GM04504 (cell line): ENCODE measurements around the gene CSAG2.
"Not testable (repeated sequence)": the region's sequence is repeated elsewhere in the genome, so short reads cannot be mapped to it uniquely, and the experiment has no call there.

ENCODE experiments used
- DNase-seq: peaks from one replicate; pipeline ENCODE4 v3.0.0-alpha.2; 2012; ENCODE audit warnings: low read depth

The CSAG2 gene, protein sequence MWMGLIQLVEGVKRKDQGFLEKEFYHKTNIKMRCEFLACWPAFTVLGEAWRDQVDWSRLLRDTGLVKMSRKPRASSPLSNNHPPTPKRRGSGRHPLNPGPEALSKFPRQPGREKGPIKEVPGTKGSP

DNA sequence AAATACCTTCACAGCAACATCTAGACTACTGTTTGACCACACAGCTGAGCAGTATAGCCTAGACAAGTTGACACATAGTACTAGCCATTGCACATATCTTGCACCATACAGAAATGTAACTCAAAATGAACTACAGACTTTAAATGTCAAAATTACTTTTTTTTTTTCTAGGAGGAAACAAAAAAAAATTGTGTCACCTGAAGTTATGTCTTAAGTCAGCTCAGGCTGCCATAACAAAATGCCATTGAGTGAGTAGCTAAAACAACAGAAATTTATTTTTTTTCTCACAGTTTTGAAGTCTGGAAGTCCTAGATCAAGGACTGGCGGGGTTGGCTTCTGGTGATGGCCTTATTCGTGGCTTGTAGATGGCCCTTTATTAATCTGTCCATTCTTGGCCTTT is at the start of gene CSAG2:
Gene CSAG2, minus strand, starts transcription at position 101 of the 400 bp plus-strand sequence. CDS start 161 bp downstream, outside the sequence.
- DNase-seq = not testable (repeated sequence)

DNA sequence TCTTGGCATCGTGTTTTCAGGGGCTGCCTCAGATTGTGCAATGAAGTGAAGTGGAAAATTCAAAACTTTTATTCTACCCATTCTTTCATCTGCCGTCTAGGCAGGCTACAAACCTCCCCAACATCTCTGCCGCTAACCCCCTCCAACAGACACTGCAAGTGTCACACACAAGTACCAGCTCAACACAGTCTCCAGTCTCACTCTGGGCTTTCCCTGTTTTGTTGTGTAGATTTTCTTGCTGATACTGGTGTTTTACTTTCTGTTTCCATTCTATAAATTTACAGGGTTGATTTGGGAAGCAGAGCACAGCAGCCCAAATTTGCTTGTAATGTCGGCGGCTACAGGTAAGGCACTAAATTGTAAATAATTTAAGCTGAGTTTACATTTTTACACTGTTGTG is 45.8 kb upstream of the CSAG2 start:
- not testable (repeated sequence) for DNase-seq

DNA sequence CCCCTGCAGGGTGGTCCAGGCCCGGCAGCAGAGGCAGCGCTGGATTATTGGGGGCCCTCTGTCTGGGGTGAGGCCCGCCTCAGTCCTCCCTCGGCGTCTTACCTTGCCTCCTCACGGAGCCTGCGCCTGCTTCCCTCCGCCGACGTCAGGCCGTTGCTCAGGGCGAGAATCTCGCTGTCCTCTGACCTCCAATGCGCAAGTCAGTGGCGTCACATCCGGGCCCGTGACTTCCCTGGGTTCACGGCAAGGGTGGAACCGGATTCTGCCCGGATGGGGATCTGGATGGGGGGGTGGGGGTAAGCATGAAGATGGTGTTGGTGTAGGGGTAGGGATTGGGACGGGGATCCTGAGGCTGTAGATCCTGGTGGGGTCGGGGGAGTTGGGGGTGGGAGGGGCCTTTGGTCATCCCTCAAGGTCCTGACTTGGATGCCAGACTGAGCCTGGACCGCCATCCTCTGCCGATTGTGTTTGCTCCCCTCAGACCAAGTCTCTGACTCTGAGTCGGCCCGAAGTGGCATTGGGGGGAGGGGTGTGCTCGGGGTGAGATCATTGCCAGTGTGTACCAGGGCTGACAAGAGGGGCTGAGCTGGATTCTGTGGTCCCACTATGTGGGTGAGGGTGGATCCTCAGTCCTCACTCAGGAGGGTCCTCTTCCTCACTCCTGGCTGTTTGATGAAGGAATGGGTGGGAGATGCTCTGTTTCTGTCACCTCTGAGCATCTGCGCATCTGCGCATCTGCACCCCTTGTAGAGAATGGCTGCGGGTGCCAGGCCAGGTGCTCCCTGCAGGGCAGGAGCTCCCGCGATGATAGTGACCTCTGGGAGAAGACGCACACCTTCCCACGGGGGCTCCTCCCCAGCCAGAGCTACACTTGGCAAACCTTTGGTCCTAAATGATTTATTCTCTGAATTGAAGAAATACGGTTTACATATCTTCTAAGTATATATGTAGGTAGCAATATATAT is 44.9 kb upstream of the CSAG2 start, which contains the start of gene MAGEA2:
Gene MAGEA2, minus strand, starts transcription at position 157 of the 965 bp plus-strand sequence. CDS start 2,479 bp downstream, outside the sequence.
- not testable (repeated sequence) for DNase-seq

DNA sequence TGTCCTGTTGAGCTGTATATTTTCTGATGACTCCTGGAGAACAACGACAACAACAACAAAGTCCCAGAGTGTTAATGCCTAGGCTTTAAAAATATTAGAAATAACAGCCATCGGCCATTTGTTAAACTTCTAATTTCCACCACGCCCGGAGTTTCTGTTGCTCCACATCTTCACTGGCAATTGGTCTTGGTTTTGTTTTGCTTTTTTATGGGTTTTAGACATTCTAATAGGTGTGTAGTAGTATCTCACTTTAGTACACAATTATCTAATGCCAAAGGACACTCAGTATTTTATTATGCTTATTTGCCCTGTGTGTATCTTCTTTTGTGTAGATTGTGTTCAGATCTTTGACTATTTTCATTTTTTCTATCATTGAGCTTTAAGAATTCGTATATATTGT is 29.5 kb upstream of the CSAG2 start:
- no peak for DNase-seq

DNA sequence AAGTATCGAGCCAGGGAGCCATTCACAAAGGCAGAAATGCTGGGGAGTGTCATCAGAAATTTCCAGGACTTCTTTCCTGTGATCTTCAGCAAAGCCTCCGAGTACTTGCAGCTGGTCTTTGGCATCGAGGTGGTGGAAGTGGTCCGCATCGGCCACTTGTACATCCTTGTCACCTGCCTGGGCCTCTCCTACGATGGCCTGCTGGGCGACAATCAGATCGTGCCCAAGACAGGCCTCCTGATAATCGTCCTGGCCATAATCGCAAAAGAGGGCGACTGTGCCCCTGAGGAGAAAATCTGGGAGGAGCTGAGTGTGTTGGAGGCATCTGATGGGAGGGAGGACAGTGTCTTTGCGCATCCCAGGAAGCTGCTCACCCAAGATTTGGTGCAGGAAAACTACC is 27.5 kb upstream of the CSAG2 start:
- DNase-seq = not testable (repeated sequence)

DNA sequence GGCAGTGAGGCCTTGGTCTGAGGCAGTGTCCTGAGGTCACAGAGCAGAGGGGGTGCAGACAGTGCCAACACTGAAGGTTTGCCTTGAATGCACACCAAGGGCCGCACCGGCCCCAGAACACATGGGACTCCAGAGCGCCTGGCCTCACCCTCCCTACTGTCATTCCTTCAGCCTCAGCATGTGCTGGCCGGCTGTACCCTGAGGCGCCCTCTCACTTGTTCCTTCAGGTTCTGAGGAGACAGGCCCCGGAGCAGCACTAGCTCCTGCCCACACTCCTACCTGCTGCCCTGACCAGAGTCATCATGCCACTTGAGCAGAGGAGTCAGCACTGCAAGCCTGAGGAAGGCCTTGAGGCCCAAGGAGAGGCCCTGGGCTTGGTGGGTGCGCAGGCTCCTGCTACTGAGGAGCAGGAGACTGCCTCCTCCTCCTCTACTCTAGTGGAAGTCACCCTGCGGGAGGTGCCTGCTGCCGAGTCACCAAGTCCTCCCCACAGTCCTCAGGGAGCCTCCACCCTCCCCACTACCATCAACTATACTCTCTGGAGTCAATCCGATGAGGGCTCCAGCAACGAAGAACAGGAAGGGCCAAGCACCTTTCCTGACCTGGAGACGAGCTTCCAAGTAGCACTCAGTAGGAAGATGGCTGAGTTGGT is 26.9 kb upstream of the CSAG2 start:
- no peak for DNase-seq

DNA sequence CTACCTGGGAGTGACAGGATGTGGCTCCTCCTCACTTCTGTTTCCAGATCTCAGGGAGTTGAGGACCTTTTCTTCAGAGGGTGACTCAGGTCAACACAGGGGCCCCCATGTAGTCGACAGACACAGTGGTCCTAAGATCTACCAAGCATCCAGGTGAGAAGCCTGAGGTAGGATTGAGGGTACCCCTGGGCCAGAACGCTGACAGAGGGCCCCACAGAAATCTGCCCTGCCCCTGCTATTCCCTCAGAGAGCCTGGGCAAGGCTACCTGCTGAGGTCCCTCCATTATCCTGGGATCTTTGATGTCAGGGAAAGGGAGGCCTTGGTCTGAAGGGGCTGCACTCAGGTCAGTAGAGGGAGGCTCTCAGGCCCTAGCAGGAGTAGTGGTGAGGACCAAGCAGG is 26.0 kb upstream of the CSAG2 start:
- no peak for DNase-seq

DNA sequence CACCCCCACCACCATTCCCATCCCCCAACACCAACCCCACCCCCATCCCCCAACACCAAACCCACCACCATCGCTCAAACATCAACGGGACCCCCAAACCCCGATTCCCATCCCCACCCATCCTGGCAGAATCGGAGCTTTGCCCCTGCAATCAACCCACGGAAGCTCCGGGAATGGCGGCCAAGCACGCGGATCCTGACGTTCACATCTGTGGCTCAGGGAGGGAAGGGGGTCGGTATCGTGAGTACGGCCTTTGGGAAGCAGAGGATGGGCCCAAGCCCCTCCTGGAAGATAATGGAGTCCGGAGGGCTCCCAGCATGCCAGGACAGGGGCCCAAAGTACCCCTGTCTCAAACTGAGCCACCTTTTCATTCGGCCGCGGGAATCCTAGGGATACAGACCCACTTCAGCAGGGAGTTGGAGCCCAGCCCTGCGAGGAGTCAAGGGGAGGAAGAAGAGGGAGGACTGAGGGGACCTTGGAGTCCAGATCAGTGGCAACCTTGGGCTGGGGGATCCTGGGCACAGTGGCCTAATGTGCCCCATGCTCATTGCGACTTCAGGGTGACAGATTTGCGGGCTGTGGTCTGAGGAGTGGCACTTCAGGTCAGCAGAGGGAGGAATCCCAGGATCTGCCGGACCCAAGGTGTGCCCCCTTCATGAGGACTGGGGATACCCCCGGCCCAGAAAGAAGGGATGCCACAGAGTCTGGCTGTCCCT is 25.2 kb upstream of the CSAG2 start:
- DNase-seq = not testable (repeated sequence)

DNA sequence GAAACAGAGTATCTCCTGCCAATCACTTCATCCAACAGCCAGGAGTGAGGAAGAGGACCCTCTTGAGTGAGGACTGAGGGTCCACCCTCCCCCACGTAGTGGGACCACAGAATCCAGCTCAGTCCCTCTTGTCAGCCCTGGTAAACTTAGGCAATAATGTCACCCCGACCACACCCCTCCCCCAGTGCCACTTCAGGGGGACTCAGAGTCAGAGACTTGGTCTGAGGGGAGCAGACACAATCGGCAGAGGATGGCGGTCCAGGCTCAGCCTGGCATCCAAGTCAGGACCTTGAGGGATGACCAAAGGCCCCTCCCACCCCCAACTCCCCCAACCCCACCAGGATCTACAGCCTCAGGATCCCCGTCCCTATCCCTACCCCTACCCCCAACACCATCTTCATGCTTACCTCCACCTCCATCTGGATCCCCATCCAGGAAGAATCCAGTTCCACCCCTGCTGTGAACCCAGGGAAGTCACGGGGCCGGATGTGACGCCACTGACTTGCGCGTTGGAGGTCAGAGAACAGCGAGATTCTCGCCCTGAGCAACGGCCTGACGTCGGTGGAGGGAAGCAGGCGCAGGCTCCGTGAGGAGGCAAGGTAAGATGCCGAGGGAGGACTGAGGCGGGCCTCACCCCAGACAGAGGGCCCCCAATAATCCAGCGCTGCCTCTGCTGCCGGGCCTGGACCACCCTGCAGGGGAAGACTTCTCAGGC is 24.3 kb upstream of the CSAG2 start, which contains the start of the genes CSAG1 and MAGEA12:
Gene CSAG1, minus strand, starts transcription at position 461 of the 715 bp plus-strand sequence. CDS start 1,261 bp downstream, outside the sequence.
Gene MAGEA12, plus strand, starts transcription at position 497 of the 715 bp plus-strand sequence. CDS start 2,405 bp downstream, outside the sequence.
- DNase-seq = no peak

DNA sequence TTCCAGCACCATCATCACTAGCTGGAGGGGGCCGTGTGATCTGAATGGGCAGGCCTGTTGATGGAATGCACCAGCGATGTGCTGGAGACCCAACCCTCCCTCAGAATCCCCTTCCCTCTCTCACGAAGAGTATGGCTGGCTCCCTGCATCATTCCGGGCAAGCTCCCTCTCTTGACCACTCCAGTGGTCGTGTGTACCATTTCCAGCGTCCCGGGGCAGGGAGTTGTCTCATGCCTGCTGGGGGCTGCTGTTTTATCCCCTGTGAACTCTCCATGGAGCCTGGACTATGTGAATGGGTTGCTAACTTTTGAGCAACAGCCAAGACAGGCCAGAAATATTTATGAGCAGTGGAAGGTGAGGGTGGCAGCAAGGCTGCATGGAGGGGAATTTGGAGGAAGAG is 16.3 kb upstream of the CSAG2 start:
- DNase-seq = no peak

DNA sequence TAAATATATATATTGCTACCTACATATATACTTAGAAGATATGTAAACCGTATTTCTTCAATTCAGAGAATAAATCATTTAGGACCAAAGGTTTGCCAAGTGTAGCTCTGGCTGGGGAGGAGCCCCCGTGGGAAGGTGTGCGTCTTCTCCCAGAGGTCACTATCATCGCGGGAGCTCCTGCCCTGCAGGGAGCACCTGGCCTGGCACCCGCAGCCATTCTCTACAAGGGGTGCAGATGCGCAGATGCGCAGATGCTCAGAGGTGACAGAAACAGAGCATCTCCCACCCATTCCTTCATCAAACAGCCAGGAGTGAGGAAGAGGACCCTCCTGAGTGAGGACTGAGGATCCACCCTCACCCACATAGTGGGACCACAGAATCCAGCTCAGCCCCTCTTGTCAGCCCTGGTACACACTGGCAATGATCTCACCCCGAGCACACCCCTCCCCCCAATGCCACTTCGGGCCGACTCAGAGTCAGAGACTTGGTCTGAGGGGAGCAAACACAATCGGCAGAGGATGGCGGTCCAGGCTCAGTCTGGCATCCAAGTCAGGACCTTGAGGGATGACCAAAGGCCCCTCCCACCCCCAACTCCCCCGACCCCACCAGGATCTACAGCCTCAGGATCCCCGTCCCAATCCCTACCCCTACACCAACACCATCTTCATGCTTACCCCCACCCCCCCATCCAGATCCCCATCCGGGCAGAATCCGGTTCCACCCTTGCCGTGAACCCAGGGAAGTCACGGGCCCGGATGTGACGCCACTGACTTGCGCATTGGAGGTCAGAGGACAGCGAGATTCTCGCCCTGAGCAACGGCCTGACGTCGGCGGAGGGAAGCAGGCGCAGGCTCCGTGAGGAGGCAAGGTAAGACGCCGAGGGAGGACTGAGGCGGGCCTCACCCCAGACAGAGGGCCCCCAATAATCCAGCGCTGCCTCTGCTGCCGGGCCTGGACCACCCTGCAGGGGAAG is 5.0 kb upstream of the CSAG2 start, which contains the start of gene MAGEA2B:
Gene MAGEA2B, plus strand, starts transcription at position 814 of the 973 bp plus-strand sequence. CDS start 2,479 bp downstream, outside the sequence.
- not testable (repeated sequence) for DNase-seq

DNA sequence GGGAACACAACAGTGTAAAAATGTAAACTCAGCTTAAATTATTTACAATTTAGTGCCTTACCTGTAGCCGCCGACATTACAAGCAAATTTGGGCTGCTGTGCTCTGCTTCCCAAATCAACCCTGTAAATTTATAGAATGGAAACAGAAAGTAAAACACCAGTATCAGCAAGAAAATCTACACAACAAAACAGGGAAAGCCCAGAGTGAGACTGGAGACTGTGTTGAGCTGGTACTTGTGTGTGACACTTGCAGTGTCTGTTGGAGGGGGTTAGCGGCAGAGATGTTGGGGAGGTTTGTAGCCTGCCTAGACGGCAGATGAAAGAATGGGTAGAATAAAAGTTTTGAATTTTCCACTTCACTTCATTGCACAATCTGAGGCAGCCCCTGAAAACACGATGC is 4.1 kb upstream of the CSAG2 start:
- not testable (repeated sequence) for DNase-seq

DNA sequence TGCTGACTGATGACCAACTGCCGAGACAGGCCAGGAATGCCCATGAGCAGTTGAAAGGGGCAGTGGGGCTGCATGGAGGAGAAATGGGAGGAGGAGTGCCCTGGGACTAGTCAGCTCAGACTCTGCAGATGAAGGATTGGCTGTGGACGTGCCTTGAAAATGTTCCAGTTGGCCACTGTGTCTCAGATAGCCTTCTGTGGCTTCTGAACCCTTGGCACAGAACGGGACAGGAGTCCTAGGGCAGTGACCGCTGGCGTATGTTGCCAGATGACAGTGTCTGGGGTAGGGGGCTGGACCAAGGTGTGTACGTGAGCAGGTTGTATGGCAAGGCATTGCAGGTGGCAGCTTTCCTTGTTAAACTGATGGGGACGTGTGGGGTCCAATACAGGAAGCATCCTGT is 2.6 kb downstream of the CSAG2 start:
- DNase-seq = not testable (repeated sequence)

DNA sequence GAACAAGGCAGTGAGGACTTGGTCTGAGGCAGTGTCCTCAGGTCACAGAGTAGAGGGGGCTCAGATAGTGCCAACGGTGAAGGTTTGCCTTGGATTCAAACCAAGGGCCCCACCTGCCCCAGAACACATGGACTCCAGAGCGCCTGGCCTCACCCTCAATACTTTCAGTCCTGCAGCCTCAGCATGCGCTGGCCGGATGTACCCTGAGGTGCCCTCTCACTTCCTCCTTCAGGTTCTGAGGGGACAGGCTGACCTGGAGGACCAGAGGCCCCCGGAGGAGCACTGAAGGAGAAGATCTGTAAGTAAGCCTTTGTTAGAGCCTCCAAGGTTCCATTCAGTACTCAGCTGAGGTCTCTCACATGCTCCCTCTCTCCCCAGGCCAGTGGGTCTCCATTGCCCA is 8.7 kb downstream of the CSAG2 start:
- DNase-seq = not testable (repeated sequence)

DNA sequence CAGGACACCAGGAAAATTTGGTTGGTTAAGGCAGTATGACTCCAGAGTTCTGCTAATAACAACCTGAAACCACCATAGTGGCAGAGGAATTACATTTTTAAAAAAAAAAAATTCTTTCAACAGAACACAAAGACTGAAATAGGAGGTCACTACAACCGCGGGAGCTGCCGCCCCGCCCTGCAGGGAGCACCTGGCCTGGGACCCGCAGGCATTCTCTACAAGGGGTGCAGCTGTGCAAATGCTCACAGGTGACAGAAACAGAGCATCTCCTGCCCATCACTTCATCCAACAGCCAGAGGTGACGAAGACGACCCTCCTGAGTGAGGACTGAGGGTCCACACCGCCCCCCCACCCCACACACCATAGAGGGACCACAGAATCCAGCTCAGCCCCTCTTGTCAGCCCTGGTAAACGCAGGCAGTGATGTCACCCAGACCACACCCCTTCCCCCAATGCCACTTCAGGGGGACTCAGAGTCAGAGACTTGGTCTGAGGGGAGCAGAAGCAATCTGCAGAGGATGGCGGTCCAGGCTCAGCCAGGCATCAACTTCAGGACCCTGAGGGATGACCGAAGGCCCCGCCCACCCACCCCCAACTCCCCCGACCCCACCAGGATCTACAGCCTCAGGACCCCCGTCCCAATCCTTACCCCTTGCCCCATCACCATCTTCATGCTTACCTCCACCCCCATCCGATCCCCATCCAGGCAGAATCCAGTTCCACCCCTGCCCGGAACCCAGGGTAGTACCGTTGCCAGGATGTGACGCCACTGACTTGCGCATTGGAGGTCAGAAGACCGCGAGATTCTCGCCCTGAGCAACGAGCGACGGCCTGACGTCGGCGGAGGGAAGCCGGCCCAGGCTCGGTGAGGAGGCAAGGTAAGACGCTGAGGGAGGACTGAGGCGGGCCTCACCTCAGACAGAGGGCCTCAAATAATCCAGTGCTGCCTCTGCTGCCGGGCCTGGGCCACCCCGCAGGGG is 10.8 kb downstream of the CSAG2 start, which contains the start of gene MAGEA3:
Gene MAGEA3, plus strand, starts transcription at position 843 of the 980 bp plus-strand sequence. CDS start 2,039 bp downstream, outside the sequence.
- DNase-seq = not testable (repeated sequence)

DNA sequence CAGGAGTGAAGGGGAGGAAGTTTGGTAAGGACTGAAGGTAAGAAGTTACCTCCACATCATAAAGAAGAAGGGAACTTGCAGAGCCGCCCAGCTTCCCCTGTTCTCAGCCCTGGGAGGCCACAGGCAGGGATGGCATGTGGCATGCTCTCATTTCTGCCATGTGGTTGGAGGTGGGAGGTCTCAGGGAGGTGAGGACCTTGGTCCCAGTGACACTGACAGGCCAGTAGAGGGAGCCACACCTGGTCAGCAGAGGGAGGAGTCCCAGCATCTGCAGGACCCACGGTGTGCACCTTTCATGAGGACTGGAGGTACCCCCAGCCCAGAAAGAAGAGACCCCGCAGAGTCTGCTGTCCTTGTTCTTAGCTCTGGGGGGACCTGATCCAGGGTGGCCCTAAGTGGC is 28.1 kb downstream of the CSAG2 start:
- DNase-seq = not testable (repeated sequence)

DNA sequence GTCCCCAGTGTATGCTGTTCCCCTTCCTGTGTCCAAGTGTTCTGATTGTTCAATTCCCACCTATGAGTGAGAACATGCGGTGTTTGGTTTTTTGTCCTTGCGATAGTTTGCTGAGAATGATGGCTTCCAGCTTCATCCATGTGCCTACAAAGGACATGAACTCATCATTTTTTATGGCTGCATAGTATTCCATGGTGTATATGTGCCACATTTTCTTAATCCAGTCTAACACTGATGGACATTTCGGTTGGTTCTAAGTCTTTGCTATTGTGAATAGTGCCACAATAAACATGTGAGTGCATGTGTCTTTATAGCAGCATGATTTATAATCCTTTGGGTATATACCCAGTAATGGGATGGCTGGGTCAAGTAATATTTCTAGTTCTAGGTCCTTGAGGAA is 34.4 kb downstream of the CSAG2 start:
- not testable (repeated sequence) for DNase-seq

DNA sequence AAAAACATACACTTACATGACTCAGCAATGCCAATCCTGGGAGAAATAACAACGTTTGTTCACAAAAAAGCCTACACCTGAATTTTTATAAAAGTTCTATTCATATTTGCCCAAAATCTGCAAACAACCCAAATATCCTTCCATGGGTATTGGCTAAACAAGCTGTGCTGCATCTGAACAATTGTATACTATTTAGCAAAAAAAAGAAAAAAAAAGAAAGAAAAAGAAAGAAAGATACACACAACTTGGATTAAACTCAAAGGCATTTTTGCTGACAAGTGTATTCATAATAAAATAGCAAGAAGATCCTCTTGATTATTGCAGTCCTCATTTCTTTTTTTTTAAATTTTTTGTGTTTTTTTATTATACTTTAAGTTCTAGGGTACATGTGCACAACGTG is 34.9 kb downstream of the CSAG2 start:
- no peak for DNase-seq
